H1 (cell line): ENCODE results near the gene UBE2O. TPM values are rescaled to one million over a fixed set of nuclear protein-coding genes. Genes with fewer than 3 reads are reported as not detected.

ENCODE experiments used
- ATF2 ChIP-seq: IDR thresholded peaks from 2 replicates; pipeline ENCODE4 v1.6.1; 2012; ENCODE audit warnings: low read length, inconsistent platforms
- CHD1 ChIP-seq: IDR thresholded peaks from 2 replicates; pipeline ENCODE4 v1.6.1; 2012; ENCODE audit warnings: low read depth, low read length, improper control_type of control experiment
- GABPA ChIP-seq: IDR thresholded peaks from 2 replicates; pipeline ENCODE4 v1.6.1; 2011; ENCODE audit warnings: mild to moderate bottlenecking, low read length, moderate library complexity, borderline replicate concordance; ENCODE audit not compliant: insufficient read depth
- NANOG ChIP-seq: IDR thresholded peaks from 2 replicates; pipeline ENCODE4 v1.6.1; 2011; ENCODE audit warnings: low read length, low read depth, mild to moderate bottlenecking, inconsistent platforms; ENCODE audit not compliant: insufficient read depth, poor library complexity, severe bottlenecking
- RXRA ChIP-seq: IDR thresholded peaks from 2 replicates; pipeline ENCODE4 v1.6.1; 2011; ENCODE audit warnings: low read depth, mild to moderate bottlenecking, low read length, moderate library complexity; ENCODE audit not compliant: insufficient read depth
- SP1 ChIP-seq: IDR thresholded peaks from 2 replicates; pipeline ENCODE4 v1.6.1; 2011; ENCODE audit warnings: low read depth, low read length
- SRF ChIP-seq: IDR thresholded peaks from 2 replicates; pipeline ENCODE4 v1.6.1; 2011; ENCODE audit warnings: mild to moderate bottlenecking, low read depth, low read length, moderate library complexity
- USF2 ChIP-seq: IDR thresholded peaks from 2 replicates; pipeline ENCODE4 v1.6.1; 2011; ENCODE audit warnings: low read length, improper control_type of control experiment
- polyA plus RNA-seq, 7 experiments: library from polyadenylated mRNA; depleted of rRNA in 3 of 7; stranded (reverse) in 5 of 7; unstranded in 2 of 7; fragments of >200 nt in 5 of 7; fragments of 200-250 nt in 2 of 7; gene quantifications; 1 replicate in 5 of 7; 2 replicates in 1 of 7; 4 replicates in 1 of 7; pipeline versions ENCODE4 v1.2.1 to v1.2.3, GENCODE V29; 2011 to 2013; ENCODE audit warnings: missing spikeins in 2 of 7, mixed read lengths in 2 of 7
- total RNA-seq: library from RNA; stranded (reverse); fragmentation: NEBNext Ultra II Directional; extraction: Animal tissue kit (Norgen Biotek cat#: 25700); gene quantifications from 2 replicates; pipeline ENCODE4 v1.2.1, GENCODE V29; 2021
- TF ChIP-seq, protein P1 (sequence below): IDR thresholded peaks from 2 replicates; pipeline ENCODE4 v1.6.1; 2012; ENCODE audit warnings: inconsistent platforms

The UBE2O gene
- total and polyA plus RNA-seq, 2 of the 8 experiments (the other 6 are each of a cell fraction or from before 2014, with no cell fraction given), result 24.4 to 63.0 TPM

DNA sequence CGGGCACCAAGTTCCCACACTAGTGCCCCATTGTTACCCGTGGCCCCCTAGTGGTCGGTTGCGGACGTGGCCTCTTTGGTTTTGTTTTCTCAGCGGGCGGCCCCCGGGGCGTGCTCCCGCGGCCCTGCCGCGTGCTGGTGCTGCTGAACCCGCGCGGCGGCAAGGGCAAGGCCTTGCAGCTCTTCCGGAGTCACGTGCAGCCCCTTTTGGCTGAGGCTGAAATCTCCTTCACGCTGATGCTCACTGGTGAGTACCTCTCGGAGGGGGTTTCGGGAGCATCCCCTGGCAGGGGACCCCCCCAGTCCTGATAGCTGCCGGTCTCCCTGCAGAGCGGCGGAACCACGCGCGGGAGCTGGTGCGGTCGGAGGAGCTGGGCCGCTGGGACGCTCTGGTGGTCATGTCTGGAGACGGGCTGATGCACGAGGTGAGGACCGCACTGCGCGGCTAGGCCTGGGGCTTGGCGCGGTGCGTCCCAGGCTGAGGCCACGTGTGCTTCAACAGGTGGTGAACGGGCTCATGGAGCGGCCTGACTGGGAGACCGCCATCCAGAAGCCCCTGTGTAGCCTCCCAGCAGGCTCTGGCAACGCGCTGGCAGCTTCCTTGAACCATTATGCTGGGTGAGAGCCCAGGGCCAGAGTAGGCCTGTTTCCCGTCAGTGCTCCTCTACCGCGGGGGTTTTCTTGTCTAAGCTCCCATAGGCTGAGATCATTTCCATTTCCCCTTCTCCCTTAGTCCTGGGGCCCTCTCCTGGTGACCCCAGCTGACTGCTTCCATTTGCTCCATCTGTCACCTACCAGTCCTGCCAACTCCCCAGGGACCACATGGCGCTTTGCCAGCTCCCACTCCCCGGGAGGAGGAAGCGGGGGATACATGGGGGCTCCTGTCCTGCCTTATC is 66.8 kb downstream of the UBE2O start (continued):
- TF ChIP-seq GABPA (peak; percentile 66; the same call in 1 of the 2 replicates), RXRA (0 out of 2 replicates have a peak, but pooled peaks have one; percentile 46), SRF (no peak), ATF2 (0 out of 2 replicates have a peak, but pooled peaks have one; percentile 25), SP1 (no peak), CHD1 (no peak), USF2 (peak; percentile 73), NANOG (no peak)
- TF ChIP-seq, protein P1, sequence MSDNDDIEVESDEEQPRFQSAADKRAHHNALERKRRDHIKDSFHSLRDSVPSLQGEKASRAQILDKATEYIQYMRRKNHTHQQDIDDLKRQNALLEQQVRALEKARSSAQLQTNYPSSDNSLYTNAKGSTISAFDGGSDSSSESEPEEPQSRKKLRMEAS, result peak; percentile 100
